Colon (tissue), 2 donors: ENCODE results near the gene MCAM.

Experiments
- FAIRE-seq: peaks from 2 replicates; lab custom pipeline; 2012; peaks lifted over from hg19 to GRCh38; lab: Jason Lieb, UNC
- donor health status: control.
- donor health status: control.

MCAM gene

GRCh38 chr11:119330237-119330636 is 13.3 kb upstream of the MCAM start:
- FAIRE-seq, result no peak

- no peak for FAIRE-seq
Measured at GRCh38 chr11:119329320-119329719, 12.4 kb upstream of the MCAM start.

GRCh38 chr11:119324189-119324588 is 7.3 kb upstream of the MCAM start:
- FAIRE-seq, result no peak

- FAIRE-seq, result no peak
Measured at GRCh38 chr11:119323532-119324033, 6.7 kb upstream of the MCAM start.

- FAIRE-seq, result no peak
Measured at GRCh38 chr11:119322921-119323531, 6.1 kb upstream of the MCAM start.

- no peak for FAIRE-seq
Measured at GRCh38 chr11:119322360-119322739, 5.4 kb upstream of the MCAM start.

- no peak for FAIRE-seq
Measured at GRCh38 chr11:119320776-119321524, 4.0 kb upstream of the MCAM start.

- FAIRE-seq, result no peak
Measured at GRCh38 chr11:119320240-119320775, 3.4 kb upstream of the MCAM start.

- FAIRE-seq, result no peak
Measured at GRCh38 chr11:119319700-119320239, 2.8 kb upstream of the MCAM start.

- no peak for FAIRE-seq
Measured at GRCh38 chr11:119319136-119319699, 2.3 kb upstream of the MCAM start.

GRCh38 chr11:119318240-119319135 is 1.6 kb upstream of the MCAM start:
- no peak for FAIRE-seq

- no peak for FAIRE-seq
Measured at GRCh38 chr11:119317592-119318239, 786 bp upstream of the MCAM start.

GRCh38 chr11:119316016-119316728 is 758 bp downstream of the MCAM start:
- no peak for FAIRE-seq

GRCh38 chr11:119315131-119316015 is 1.6 kb downstream of the MCAM start:
- no peak for FAIRE-seq

GRCh38 chr11:119314726-119315125 is 2.2 kb downstream of the MCAM start:
- FAIRE-seq, result no peak

GRCh38 chr11:119310682-119311052 is 6.3 kb downstream of the MCAM start:
- FAIRE-seq, result no peak

GRCh38 chr11:119309953-119310681 is 6.8 kb downstream of the MCAM start:
- FAIRE-seq, result no peak

- FAIRE-seq, result no peak
Measured at GRCh38 chr11:119309411-119309810, 7.5 kb downstream of the MCAM start.

- no peak for FAIRE-seq
Measured at GRCh38 chr11:119307974-119308373, 9.0 kb downstream of the MCAM start.
